Activated CD8-positive, alpha-beta memory T cell treated with anti-CD3 and anti-CD28 coated beads, Interleukin-2, amount 50 U/mL, for 24 hours (primary cell): Measurements from ENCODE around the gene ZRANB1.

Experiments used
- DNase-seq: peaks from one replicate; pipeline ENCODE4 v3.0.0-alpha.2; 2020; ENCODE audit errors: extremely low read depth

Gene ZRANB1

DNA sequence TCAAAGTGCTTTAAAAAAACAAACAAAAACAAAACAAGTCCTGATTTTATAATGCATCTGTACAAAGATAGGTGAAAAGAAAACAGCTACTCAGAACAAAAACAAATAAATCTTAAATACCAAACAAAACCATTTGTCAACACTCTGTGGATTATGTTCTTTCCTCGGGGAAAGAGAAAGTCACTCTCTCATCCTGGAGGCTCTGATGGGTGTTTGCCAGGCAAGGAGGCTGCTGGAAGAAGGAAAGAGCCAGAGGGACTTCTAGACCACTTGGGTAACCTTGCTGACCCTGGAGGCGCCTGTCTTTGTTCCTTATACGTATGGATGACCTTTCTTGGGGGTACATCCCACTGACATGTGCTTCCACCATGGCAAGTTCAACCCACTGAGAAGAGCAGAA is 92.8 kb downstream of the ZRANB1 start:
- no peak for DNase-seq

DNA sequence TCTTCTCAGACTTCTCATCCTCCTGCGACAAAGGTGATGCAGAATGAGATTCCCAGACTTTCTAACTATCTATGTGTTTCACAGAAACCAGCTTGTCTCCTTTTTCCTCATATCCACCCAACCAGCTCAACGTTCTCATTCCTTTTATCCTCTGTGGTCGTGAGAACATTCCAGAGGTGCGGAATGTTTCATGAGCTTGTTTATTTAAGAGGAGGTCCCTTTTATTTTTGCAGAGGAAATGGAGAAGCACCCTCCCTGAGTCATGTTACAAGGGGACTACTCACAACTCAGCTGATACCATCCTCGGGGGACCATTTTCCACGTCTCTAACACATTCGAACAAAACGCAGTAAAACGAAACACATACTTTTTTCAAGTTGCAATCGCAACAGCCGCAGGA is 93.2 kb downstream of the ZRANB1 start:
- no peak for DNase-seq

DNA sequence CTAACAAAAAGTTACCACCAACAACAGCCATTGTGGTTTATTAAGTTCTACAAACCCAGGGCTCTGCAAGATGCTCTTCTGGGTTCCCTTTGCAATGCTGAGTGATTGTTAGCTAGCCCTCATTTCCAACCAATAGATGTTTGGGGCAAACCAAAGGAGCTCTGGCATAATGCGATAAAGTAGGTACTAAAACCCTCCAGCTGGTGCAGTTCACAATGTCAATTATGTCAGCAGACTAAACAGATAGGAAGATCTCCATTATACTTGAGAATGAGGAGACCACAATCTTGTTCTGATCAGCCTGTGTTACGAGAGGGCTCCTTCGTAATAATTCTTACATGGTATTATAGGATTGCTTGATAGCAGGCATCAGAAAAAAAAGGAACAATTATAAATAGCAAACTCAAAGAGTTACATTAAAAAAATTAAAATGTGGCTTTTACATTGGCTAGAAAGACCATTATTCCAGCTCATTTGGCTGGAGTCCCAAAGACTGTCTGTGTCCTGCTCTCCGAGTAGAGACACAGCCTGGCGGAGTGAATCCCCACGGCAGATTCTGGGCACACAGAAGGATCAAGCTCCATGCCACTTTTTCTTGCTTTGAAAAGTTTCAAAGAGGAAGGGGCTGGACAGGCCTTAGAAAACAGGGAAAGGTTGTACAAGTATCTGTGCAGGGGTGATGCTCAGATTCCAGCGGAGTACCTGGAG is 93.8 kb downstream of the ZRANB1 start:
- no peak for DNase-seq

DNA sequence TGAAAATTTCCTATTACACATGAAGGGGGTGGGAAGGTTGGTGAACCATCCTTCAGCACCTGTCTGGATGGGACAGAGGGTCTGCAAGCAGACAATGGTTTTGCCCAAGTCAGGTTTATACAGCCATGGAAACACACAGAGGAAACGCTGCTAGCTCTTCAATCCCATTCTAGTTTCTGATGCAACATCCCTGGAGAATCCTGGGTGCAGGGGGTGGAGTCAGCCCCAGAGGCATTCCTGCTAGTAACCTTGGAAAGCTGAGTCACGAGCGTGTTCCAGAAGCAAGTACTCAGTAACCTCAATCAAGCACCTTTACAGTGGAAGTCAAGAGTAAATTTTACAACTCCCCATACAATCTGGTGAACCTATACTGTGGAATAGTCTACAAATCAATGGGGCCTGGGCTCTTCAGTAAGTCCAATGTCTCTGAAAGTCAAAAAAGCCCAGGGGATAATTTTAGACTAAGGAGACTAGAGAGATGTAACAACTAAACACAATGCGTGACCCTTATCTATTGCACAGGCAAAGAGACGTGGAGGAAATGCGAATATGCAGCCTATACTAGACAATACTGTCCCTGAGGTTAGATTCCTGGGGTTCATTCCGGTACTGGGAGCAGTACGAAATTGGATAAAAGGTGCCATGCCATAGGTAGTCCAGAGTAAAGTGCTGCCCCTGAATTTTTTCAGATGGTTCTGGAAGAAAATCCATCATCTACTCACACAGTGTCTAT is 95.4 kb downstream of the ZRANB1 start:
- DNase-seq = no peak
